ENCODE measurements around the gene MINDY3. TPM values are rescaled to one million over a fixed set of nuclear protein-coding genes. Genes with fewer than 3 reads are reported as not detected.

MINDY3 gene
- total RNA-seq, 1 experiment from 2014 or later: 11.3 TPM

- Mint-ChIP-seq H3K27ac (no peak overlapping the region), H3K4me1 (no peaks in the 10 kb centered on the region), H3K9me3 (peaks cover 7% of the 10 kb centered on the region), H3K27me3 (ENCODE audit: low read depth) (no peaks in the 10 kb centered on the region), H3K4me3 (no peak overlapping the region), H3K36me3 (peaks cover 8% of the 10 kb centered on the region)
- POLR2A ChIA-PET: no interaction called here
- TF ChIP-seq NR2C2 (CRISPR knock-in tag; IDR thresholded peaks at IDR 0.05) (no peak), E2F5 (CRISPR knock-in tag; IDR thresholded peaks at IDR 0.05) (no peak), HMGXB4 (CRISPR knock-in tag; IDR thresholded peaks at IDR 0.05) (no peak), EMX1 (CRISPR knock-in tag; IDR thresholded peaks at IDR 0.05) (no peak), ZNF512 (CRISPR knock-in tag; IDR thresholded peaks at IDR 0.05; ENCODE audit: borderline replicate concordance) (no peak), ERG (CRISPR knock-in tag; IDR thresholded peaks at IDR 0.05) (no peak), CREM (CRISPR knock-in tag; IDR thresholded peaks at IDR 0.05) (no peak), NFE2L1 (CRISPR knock-in tag; IDR thresholded peaks at IDR 0.05) (no peak), ETV6 (CRISPR knock-in tag; IDR thresholded peaks at IDR 0.05) (no peak), ZBTB43 (CRISPR knock-in tag; IDR thresholded peaks at IDR 0.05) (no peak), KAT7 (CRISPR knock-in tag; IDR thresholded peaks at IDR 0.05; ENCODE audit: borderline replicate concordance) (no peak), USF1 (CRISPR knock-in tag; IDR thresholded peaks at IDR 0.05) (no peak), ELF4 (CRISPR knock-in tag; IDR thresholded peaks at IDR 0.05; ENCODE audit: low read depth) (no peak), CBFB (CRISPR knock-in tag; IDR thresholded peaks at IDR 0.05; ENCODE audit: low read depth) (no peak), PRDM15 (CRISPR knock-in tag; IDR thresholded peaks at IDR 0.05) (no peak), TEAD1 (CRISPR knock-in tag; IDR thresholded peaks at IDR 0.05) (no peak), JAZF1 (CRISPR knock-in tag; IDR thresholded peaks at IDR 0.05) (no peak), PREB (CRISPR knock-in tag; IDR thresholded peaks at IDR 0.05; ENCODE audit: borderline replicate concordance) (no peak), ATF3 (CRISPR knock-in tag; conservative IDR thresholded peaks at IDR 0.05) (no peak)
- CTCF ChIA-PET: no interaction called here
- ATAC-seq (no peak), DNase-seq (ENCODE audit: low spot score) (no peak)
Measured at GRCh38 chr10:15843695-15844094, 16.6 kb downstream of the MINDY3 start.

Data from WTC11 (cell line).